HG02870 (cell line): ENCODE results near the gene THSD7A.

ENCODE experiments used
- ATAC-seq: cut with Tn5 transposase; IDR thresholded peaks from one replicate; pipeline ENCODE4 v1.9.1; 2021; ENCODE audit warnings: mild to moderate bottlenecking, moderate library complexity; ENCODE audit not compliant: unreplicated experiment

Gene THSD7A

GRCh38 chr7:11427686-11428273 is 404.2 kb downstream of the THSD7A start:
- ATAC-seq: peak; percentile 67

- ATAC-seq: no peak
Observed at GRCh38 chr7:11424006-11424405, 408.0 kb downstream of the THSD7A start.

DNA sequence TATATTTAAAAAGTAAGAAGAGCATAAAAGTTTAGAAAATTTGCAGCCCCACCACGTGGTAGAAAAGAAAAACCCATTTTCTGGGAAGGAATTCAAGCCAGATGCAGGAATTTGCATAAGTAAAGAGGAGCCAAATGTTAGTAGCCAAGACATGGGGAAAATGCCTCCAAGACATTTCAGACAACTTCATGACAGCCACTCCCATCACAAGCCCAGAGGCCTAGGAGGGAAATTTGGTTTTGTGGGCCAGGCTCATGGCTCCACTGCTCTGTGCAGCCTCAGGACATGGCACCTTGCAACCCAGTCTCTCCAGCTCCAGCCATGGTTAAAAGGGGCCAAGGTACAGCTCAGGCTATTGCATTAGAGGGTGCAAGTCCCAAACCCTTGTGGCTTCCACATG is 411.9 kb downstream of the THSD7A start:
- no peak for ATAC-seq

DNA sequence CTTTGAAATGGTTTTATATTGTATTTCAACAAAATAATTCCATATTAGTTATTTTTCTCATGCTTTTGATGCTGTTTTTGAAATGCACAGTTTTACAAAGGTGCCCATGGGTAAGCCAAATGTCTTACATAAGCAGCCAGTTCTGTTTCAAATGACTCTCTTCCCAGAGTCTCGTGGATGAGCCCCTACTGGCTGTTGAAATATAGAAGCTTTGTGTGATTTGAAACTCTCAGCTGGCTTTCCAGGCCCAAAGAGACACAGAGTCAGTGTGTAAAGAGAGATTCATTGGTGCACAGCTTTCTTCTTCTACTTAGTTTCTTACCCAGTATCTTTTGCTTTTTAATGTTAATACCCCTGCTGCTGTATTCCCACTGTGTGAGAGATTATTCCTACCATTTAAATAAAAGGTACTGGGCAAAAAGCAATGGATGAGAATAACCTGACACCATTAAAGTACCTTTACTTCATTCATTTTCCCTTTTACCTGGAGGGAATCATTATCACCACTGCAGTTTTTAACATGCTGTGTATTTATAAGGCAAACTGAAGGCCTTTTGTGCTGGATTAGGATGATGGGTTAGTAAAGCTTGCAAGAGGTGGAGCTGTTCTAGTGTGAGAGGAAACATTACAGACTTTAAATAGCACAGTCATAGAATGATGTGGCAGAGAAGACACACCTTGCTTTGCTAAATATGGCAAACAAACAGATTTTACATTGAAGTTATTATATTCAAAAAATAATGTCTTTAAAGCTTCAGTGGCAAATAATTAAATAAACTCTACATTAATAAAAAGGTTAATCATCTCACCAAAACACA is 415.1 kb downstream of the THSD7A start:
- ATAC-seq: no peak

DNA sequence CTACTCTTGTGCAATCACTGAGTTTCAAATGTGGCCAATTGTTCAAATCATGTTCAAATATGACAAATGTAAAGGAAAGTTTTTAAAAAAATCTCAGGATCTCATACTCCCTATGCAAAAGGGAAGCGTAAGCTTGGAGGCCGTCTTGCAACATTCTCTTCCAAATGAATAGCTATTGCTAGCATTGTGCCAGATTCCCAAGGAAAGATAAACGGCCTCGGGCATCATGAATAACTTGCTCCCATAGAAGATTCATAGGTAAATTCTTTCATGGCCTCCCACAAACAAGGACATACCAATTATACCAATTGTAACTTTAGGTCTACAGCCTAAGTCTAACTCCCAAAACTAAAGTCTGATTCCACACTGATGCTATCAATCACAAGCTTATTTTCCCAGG is 416.9 kb downstream of the THSD7A start:
- no peak for ATAC-seq

DNA sequence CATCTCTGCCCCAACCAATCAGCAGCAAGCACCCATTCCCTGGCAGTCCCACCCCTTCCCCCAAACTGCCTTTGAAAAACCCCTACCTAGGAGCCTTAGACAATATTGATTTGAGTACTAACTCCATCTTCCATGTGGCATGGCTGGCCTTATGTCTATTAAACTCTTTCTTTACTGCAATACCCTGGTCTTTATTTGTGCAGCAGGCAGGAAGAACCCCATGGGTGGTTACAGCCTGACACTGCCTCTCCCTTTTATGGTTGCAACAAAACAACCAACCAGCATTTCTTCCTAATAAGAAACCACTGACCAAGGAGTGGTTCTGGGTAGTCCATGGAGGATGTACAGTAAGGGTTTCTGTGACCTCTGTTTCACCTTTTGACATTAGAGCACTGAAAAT is 418.1 kb downstream of the THSD7A start:
- no peak for ATAC-seq

- no peak for ATAC-seq
Observed at GRCh38 chr7:11412036-11412435, 420.0 kb downstream of the THSD7A start.

DNA sequence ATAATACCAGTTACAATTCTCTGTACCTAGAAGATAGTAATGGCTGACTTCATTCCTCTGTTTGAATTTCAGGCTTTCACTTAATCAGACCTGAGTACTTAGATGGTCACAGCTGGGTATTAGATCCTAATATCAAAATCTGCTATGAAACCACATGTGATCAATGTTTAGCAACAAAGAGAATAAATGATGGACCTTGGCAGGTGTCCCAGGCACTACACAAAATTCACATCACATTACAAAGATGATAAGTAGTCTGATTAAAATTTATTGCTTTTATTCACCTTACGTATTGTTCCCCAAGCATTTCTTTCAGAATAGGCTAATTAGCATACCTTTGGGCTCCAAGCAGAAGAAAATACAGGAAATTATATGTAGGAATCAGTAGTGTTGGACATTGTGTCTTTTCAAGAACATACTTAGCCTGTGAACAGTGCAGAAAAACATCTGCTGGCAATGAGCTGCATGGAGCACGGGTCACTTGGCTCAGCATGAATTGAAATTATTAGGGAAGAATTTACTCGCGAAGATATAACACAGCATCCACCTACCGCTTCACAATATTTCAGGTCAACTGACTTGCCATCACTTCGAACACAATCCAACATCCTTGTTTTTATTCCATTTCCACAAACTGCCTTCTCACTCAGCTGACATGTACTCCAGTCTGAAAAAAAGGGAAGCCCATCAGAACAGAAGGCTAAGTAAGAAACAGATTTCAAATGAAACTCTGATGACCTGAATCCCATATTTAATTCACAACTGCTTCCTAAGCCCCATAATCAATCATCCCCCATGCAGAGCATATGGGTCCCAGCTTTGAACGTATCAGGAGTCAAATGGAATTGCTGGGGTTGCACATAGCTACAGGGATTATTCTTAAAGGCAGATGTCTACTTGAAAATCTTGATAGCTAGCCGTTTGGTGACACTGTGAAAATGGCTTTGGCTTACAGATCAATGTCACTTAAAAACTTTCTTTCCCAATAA is 421.0 kb downstream of the THSD7A start:
- no peak for ATAC-seq

GRCh38 chr7:11404355-11404754 is 427.6 kb downstream of the THSD7A start:
- no peak for ATAC-seq

- ATAC-seq: no peak
Observed at GRCh38 chr7:11403781-11404180, 428.2 kb downstream of the THSD7A start.

DNA sequence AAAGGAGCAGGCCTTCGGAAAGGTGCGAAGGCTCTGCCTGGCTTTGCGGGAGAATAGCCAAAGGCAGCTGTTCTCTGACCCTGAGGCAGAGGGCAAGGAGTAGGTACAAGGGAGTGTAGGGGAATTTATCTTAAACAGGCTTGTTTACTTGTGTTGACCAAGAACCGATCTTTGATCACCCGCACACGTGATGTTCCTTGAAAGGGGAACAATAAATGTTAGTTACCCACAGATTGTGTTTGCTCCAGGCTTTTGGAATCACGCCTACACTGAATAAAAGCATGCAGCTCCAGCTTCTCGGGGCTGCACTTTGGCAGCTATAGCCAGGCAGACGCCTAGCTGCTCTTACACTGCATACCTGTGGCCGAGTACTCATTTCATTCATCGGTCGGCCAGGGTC is 437.6 kb downstream of the THSD7A start:
- no peak for ATAC-seq

- no peak for ATAC-seq
Observed at GRCh38 chr7:11379641-11380040, 452.4 kb downstream of the THSD7A start.

DNA sequence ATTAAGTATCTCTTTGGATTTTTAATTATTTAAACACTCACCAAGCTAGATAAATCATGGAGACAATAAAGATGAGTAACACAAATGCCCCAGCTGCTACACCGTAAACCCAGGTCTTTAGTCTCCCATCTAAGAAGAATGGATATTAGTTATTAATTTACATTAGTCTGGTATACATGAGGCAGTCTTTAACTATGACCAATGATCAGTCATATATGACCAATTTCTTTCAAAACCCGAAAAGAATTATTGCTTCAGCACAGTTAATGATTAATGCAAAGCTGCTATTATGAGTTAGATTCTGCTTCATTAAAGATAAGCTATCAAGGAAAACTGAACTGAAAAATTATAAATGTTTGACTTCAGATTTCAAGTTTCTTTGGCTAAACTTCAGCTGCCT is 455.5 kb downstream of the THSD7A start:
- ATAC-seq: no peak

- ATAC-seq: no peak
Observed at GRCh38 chr7:11374629-11375028, 457.4 kb downstream of the THSD7A start.

- ATAC-seq: no peak
Observed at GRCh38 chr7:11373546-11374142, 458.4 kb downstream of the THSD7A start.

DNA sequence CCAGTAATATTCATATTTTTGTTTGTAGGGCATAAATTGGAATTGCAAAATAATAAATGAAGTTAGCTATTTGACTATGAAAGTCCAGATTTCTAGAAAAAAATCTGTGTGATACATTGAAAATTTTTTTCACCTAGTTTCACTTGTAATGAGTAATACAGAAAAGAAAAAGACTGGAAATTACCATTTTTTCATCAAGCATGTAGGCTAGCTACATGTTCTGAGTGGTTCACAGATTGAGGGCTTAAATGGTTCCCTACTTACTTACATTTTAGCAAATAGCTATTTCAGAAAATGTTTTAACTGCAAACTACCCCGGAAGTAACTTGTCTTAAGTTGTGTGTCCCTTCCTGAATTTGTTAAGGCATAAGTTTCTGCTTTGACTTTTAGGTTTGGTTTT is 462.3 kb downstream of the THSD7A start:
- ATAC-seq: peak; percentile 54

GRCh38 chr7:11366118-11366517 is 465.9 kb downstream of the THSD7A start:
- ATAC-seq: no peak

- ATAC-seq: no peak
Observed at GRCh38 chr7:11358637-11359036, 473.4 kb downstream of the THSD7A start.

DNA sequence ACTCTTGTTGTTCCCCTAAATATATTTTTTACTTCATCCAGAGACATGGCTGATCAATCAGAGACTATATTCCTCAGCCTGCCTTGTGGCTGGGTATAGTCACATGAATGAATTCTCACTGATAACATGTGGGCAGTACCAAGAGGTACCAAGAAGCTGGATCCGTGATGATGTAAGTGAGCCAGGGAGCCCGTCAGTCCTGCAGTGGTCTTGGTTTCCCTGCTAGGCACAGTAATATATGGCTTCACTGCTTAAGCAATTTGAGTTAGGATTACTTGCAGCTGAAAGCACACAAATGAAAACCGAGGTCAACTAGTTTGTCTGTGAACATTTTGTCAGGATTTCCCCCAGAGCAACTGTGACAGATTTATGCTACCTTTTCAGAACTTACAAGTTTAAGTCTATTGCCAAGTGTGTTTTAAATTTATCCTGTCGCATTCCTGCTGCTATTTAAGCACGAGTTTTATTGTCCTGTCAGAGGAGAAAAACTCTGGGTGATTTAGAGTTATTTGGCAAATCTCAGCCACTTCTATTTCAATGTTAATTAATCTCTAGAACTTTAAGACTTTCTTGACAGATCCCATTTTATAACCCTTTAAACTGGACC is 476.5 kb downstream of the THSD7A start:
- ATAC-seq: no peak

GRCh38 chr7:11346302-11346701 is 485.7 kb downstream of the THSD7A start:
- no peak for ATAC-seq

- ATAC-seq: no peak
Observed at GRCh38 chr7:11345621-11346020, 486.4 kb downstream of the THSD7A start.
